HG02970 (cell line): ENCODE results near the gene ADAMTS19.

Experiments used
- ATAC-seq: cut with Tn5 transposase; IDR thresholded peaks from one replicate; pipeline ENCODE4 v1.9.1; 2021; ENCODE audit warnings: mild to moderate bottlenecking, moderate library complexity, moderate number of reproducible peaks; ENCODE audit not compliant: unreplicated experiment, low FRiP score

ADAMTS19 gene

DNA sequence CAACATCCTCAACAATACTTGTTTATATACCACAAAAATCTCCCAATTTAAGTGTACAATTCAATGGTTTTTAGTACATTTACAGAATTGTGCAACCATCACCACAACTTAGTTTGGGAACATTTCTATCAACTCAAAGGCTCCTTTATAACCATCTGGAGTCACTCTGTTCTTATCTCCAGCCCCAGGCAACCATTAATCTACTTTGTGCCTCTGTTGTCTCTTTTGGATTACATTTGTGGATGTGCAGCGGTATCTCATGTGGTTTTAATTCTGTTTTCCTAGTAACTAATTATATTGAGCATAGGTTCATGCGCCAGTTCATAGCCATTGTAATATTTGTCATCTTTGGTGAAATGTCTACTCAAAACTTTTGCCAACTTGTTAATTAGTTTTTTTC lies 14.4 kb downstream of the ADAMTS19 start:
- ATAC-seq, result no peak

- no peak for ATAC-seq
Measured at GRCh38 chr5:129476751-129477150, 16.7 kb downstream of the ADAMTS19 start.

DNA sequence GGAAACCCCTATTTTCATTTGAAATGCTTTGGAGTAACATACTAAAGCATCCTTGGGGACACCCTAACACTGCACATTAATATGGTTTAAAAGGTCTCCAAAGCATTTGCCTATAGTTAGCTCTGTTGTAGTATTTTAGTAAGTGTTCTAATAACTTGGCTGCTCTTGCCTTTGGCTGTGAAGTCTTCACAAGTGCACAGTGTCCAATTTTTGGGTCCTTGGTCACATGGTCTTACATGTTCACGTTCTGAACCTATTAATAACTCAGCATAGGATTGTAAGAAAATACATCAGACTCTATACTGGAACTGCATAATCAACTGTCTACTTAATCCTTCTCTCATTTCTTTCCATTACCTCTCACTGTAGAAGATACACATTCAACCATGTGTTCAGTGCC lies 17.4 kb downstream of the ADAMTS19 start:
- no peak for ATAC-seq

DNA sequence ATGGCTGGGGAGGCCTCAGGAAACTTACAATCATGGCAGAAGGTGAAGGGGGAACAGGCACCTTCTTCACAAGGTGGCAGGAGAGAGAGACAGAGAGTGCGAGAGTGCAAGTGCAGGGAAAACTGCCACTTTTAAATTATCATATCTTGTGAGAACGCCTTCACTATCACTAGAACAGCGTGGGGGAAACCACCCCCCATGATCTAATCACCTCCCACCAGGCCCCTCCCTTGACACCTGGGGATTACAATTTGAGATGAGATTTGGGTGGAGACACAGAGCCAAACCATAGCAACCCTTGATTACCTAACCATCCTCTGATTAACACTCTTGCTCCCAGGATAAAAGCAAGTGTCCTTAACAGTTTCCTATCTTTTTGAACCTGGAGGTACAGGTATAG lies 21.1 kb downstream of the ADAMTS19 start:
- no peak for ATAC-seq

- no peak for ATAC-seq
Measured at GRCh38 chr5:129496421-129496820, 36.3 kb downstream of the ADAMTS19 start.

GRCh38 chr5:129496864-129497595 lies 36.9 kb downstream of the ADAMTS19 start:
- ATAC-seq, result no peak

DNA sequence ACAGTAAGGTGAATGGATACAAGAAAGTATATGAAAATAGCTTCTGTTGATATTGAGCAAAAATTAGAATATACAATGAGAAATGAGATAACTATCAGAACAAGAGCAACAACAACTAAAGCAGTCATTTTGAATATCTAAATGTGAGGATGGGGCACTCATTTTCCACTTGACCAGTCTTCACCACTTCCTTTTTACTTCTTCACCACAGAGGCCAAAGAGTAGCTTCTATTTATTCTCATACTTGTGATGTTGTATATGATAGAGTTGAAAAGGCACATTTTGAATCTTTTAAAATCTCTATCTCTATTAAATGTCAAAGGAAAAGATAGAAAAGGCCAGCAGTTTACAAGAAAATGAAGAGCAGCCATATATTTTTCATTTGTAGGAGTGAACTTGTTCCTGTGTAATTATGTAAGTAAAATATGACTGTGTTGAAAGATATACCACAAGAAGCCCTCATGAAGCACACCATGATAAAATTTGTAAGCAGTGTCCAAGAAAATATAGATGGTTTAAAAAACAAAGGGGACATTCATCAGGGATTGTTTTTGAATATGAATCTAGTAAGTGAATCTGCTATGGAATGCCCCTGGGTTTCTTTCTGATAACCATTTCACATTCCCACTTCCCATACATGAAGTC lies 39.2 kb downstream of the ADAMTS19 start:
- ATAC-seq, result peak; percentile 59

DNA sequence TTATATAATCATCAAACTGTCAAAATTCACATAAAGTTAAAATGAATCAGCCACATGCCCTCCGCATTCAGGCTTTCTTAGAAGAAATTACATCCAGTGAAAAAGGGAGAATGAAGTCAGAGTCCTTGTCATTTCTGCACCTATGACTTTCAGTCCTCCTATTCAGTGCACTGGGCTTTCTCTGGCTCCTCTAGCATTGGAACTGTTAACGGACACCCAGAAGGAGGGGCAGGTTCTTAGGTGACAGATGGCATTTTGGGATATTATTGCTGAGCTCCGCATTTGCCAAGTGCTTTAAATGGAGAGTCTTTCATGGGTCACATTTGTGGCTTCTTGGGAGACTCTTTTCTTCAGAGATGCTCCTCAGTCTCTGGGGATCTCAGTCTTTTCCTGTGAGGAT lies 40.0 kb downstream of the ADAMTS19 start:
- no peak for ATAC-seq

DNA sequence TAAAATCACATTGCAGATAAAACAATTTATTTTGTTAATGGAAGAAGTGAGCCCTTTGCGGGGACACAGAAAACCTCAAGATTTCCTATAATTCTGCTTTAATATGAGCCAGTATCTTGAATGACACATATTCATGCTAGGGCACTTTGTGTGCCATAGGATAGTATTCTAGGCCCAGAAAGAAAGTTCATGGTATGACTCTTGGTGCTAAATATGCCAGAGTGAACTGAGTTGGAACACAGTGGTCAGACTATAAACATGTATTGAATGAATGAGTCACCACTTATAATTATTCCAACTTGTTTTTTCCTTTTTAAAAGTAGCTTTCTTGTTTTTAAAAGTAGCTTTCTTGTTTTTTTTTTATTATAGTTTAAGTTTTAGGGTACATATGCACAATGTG lies 46.0 kb downstream of the ADAMTS19 start:
- ATAC-seq, result no peak

- ATAC-seq, result no peak
Measured at GRCh38 chr5:129506950-129507349, 46.9 kb downstream of the ADAMTS19 start.

DNA sequence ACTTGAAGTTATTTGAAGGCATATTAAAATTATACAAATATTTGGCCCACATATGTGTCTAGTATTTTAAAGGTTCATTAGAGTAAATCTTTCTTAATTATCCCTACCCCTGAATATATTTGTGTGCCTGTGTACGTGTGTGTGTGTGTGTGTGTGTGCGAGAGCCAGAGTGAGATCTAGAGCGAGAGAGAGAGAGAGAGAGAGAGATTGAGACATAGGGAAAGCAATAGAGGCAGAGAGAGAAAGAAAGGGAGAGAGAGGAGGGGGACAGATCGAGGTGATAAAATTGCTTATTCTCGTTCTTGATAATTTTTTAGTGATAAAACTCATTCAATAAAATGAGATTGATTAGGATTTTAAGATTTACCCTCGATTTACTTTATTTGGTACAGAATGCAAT lies 47.4 kb downstream of the ADAMTS19 start:
- ATAC-seq, result no peak

- no peak for ATAC-seq
Measured at GRCh38 chr5:129508606-129509005, 48.5 kb downstream of the ADAMTS19 start.

DNA sequence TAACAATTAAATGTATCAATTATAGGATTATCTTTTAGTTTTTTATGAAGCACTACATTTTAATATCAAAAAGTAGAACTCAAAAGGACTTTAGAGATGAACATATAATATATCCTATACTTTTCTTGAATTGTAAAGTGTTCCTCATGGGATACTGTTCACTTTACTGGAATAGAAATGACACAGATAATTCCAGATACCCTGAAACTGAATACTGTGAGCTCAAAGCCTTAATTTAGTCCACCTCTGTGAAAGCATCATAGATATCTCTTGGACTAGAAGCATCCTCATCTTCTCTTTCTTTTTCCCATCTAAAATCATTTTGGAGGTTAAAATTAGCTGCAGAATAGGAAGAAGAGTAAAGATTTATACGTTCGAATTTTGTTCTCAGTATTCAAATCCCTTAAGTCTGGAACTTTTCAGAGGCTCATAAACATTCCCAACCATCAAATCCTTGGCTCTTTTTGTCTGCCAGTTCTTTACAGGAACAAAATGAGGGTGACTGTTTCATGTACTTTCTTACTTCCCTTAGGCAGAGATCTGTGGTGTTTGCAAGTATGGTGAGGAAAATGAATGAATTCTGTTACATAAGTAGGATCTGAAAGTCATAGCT lies 49.4 kb downstream of the ADAMTS19 start:
- no peak for ATAC-seq

GRCh38 chr5:129511291-129511690 lies 51.2 kb downstream of the ADAMTS19 start:
- ATAC-seq, result no peak

DNA sequence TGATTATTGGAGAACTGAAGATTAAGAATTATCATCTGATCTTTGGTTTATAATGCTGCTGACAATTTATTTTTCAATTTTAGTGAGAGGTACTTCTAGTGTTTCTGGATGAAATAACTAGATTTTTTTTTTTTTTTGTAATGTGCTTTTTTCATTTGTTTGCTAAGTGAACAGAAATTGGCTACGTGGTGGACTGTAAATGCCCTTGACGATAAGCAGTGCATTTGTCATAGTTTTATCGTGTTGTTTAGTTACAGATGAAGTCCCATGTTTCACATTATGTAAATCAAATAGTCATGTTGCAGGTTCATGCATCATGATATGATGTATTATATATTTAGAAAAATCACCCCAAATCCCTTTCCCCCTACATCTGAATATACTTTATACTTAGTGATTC lies 81.0 kb downstream of the ADAMTS19 start:
- no peak for ATAC-seq

GRCh38 chr5:129541648-129542251 lies 81.7 kb downstream of the ADAMTS19 start:
- ATAC-seq, result peak; percentile 73

DNA sequence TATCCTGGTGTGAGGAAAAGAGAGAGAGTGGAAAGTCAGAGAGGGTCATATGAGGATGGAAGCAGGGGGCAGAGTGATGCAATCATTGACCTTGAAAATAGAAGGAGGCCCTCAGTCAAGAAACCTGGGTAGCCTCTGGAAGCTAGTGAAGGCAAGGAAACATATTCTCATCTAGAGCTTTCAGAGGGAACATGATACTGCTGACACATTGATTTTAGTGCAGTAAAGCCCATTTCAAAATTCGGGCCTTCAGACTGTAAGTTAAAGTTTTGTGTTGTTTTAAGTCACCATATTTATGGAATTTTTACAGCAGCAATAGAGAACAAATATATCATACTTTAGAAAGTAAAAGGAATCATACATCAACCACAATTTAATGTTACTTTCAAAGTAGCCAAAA lies 87.0 kb downstream of the ADAMTS19 start:
- ATAC-seq, result no peak

DNA sequence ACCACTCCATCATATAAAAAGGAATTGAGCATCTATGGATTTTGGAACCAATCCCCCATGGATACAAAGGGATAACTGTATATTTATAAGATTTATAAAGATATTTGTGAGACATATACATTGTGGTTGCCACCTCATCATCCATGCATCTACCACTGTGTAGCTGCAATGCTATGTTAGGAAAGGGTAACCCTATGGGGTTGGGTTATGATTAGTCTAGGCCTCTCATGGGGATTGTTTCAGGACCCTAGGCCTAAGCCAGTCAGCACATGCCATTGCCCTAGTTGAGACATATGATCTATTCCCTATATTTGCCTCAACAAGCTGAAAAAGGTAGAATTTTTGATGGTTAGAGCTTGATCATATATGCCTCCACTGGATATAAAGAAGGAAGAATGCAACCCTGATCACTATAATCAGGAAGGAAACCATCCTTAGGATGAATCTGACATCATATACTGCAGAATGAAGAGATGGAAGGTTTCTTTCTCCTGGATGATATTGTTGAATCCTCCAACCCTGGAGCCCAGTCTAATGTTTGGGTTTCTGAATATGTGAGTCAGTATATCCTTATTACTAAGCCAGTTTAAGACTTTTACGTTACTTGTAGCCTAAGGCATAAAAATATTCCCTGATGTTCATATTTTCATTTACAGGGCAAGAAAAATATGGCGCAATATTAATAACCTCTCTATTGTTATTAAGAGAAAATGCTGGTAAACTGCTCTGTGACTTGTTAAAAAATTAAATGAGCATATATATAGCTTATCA lies 94.2 kb downstream of the ADAMTS19 start:
- no peak for ATAC-seq

GRCh38 chr5:129563585-129563984 lies 103.5 kb downstream of the ADAMTS19 start:
- ATAC-seq, result no peak

GRCh38 chr5:129569295-129569694 lies 109.2 kb downstream of the ADAMTS19 start:
- ATAC-seq, result no peak

DNA sequence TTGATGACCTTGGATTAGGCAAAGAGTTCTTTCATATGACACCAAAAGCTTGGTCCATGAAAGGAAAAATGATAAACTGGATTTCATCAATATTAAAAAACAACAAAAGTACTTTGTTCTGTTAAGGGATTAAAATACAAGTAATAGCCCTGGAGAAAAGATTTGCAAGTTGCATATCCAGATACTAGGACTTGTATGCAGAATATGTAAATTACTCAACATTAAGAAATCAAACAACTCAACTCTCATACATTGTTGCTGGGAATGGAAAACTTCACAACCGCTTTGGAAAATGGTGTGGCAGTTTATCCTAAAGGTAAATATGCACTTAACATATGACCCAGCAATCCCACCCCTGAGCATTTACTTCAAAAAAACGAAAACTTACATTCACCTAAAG lies 112.0 kb downstream of the ADAMTS19 start:
- no peak for ATAC-seq
